HCT116 (cell line): ENCODE data around the gene ZBTB39. TPM values are rescaled to one million over a fixed set of nuclear protein-coding genes. Genes with fewer than 3 reads are reported as not detected.

ENCODE experiments used
- ATAC-seq: fragments of 200-7000 bp; cut with Tn5 transposase; 2 replicates; pipeline ENCODE4 v1.9.1; 2020; ENCODE audit warnings: mild to moderate bottlenecking, moderate library complexity
- BruUV-seq: library from RNA; stranded (reverse); fragments of 400-500 nt; replicated peaks from 2 replicates; lab custom pipeline; 2021; lab: Mats Ljungman, UMichigan
- CTCF ChIA-PET: fragments of 300-600 bp; sonication (Branson Sonifier 250); formaldehyde crosslinking; loops from one replicate; lab custom pipeline; 2021; ENCODE audit warnings: antibody characterized with exemption; lab: Charles Lee
- POLR2A ChIA-PET: fragments of 300-600, 350-600 bp; sonication (Branson Sonifier 250); formaldehyde crosslinking; loops from one replicate; lab custom pipeline; 2021; ENCODE audit warnings: antibody characterized with exemption; lab: Charles Lee
- RAD21 ChIA-PET, 2 experiments: fragments of 300-600 bp; sonication (Branson Sonifier 250); formaldehyde crosslinking; loops; one replicate each; lab custom pipeline; 2023; ENCODE audit warnings: low total read pairs in 2 of 2; ENCODE audit not compliant: uncharacterized antibody in 2 of 2, unreplicated experiment in 2 of 2, low non-redundant PET in 1 of 2; lab: Charles Lee
- DNase-seq: peaks from one replicate; pipeline ENCODE4 v3.0.0-alpha.2; 2010; ENCODE audit warnings: low read depth, low spot score
- H2AFZ ChIP-seq: fragments of 200-600 bp; shearing (Covaris generic), sonication (generic); 2 replicates; pipeline ENCODE4 v1.6.1; 2017; ENCODE audit warnings: low read depth, mixed run types, mixed read lengths, antibody characterized with exemption, low read length; ENCODE audit not compliant: poor library complexity, severe bottlenecking
- H3K27ac ChIP-seq: 2 replicates; pipeline ENCODE4 v1.5.1; 2012; ENCODE audit warnings: low read depth, low read length
- H3K27me3 ChIP-seq: fragments of 200-600 bp; sonication (generic); 2 replicates; pipeline ENCODE4 v1.6.1; 2016; ENCODE audit warnings: mixed run types, low read length, mixed read lengths; ENCODE audit not compliant: insufficient read depth
- H3K36me3 ChIP-seq, 2 experiments: fragments of 200-500 bp in 1 of 2; fragments of 200-600 bp in 1 of 2; sonication (Bioruptor generic) in 1 of 2; sonication (generic) in 1 of 2; 2 replicates each; pipeline versions ENCODE4 v1.5.1 to v1.6.1; 2014 to 2016; ENCODE audit warnings: low read length in 2 of 2, inconsistent platforms in 1 of 2, mixed read lengths in 1 of 2, mixed run types in 1 of 2; ENCODE audit not compliant: insufficient read depth in 2 of 2, control insufficient read depth in 1 of 2
- H3K4me1 ChIP-seq, 2 experiments: fragments of 200-600 bp in 1 of 2; sonication (generic) in 1 of 2; 2 replicates each; pipeline versions ENCODE4 v1.5.1 to v1.6.1; 2012 to 2017; ENCODE audit warnings: low read length in 2 of 2, inconsistent platforms in 1 of 2, mild to moderate bottlenecking in 1 of 2, mixed read lengths in 1 of 2, mixed run types in 1 of 2, moderate library complexity in 1 of 2; ENCODE audit not compliant: insufficient read depth in 2 of 2, control insufficient read depth in 1 of 2
- H3K4me2 ChIP-seq: fragments of 200-600 bp; sonication (generic); 2 replicates; pipeline ENCODE4 v1.6.1; 2017; ENCODE audit warnings: mixed run types, low read length, mixed read lengths
- H3K4me3 ChIP-seq, 2 experiments: fragments of 200-600 bp in 1 of 2; sonication (generic) in 1 of 2; replicated peaks in 1 of 2; 2 replicates each; pipeline ENCODE4 v1.5.1; 2011 to 2016; ENCODE audit warnings: low read length in 2 of 2, control low read depth in 1 of 2, low read depth in 1 of 2, mild to moderate bottlenecking in 1 of 2, mixed read lengths in 1 of 2, mixed run types in 1 of 2
- H3K79me2 ChIP-seq: fragments of 200-600 bp; sonication (generic); 2 replicates; pipeline ENCODE4 v1.6.1; 2017; ENCODE audit warnings: mild to moderate bottlenecking, mixed run types, low read length, moderate library complexity, mixed read lengths; ENCODE audit not compliant: insufficient read depth
- H3K9ac ChIP-seq: fragments of 200-600 bp; sonication (generic); 2 replicates; pipeline ENCODE4 v1.6.1; 2016; ENCODE audit warnings: low read length, mixed read lengths
- H3K9me2 ChIP-seq: fragments of 200-600 bp; sonication (generic), shearing (Covaris generic); 2 replicates; pipeline ENCODE4 v1.6.1; 2017; ENCODE audit warnings: mixed run types, mild to moderate bottlenecking, moderate library complexity; ENCODE audit not compliant: insufficient read depth
- H3K9me3 ChIP-seq, 2 experiments: fragments of 200-500 bp in 1 of 2; fragments of 200-600 bp in 1 of 2; sonication (Bioruptor generic) in 1 of 2; sonication (generic) in 1 of 2; 2 replicates each; pipeline ENCODE4 v1.6.1; 2014 to 2017; ENCODE audit warnings: low read length in 2 of 2, mixed read lengths in 2 of 2, inconsistent platforms in 1 of 2, low read depth in 1 of 2, mild to moderate bottlenecking in 1 of 2, mixed run types in 1 of 2, moderate library complexity in 1 of 2; ENCODE audit not compliant: control insufficient read depth in 1 of 2, insufficient read depth in 1 of 2
- H4K20me1 ChIP-seq: fragments of 200-600 bp; sonication (generic), shearing (Covaris generic); 2 replicates; pipeline ENCODE4 v1.6.1; 2017; ENCODE audit warnings: mixed run types, mild to moderate bottlenecking, moderate library complexity; ENCODE audit not compliant: insufficient read depth
- CBX3 ChIP-seq: IDR thresholded peaks from 2 replicates; pipeline ENCODE4 v1.6.1; 2012; ENCODE audit warnings: low read depth
- EGR1 ChIP-seq: IDR thresholded peaks from 2 replicates; pipeline ENCODE4 v1.6.1; 2012; ENCODE audit warnings: low read depth
- ELF1 ChIP-seq: IDR thresholded peaks from 2 replicates; pipeline ENCODE4 v1.6.1; 2012; ENCODE audit warnings: low read depth, borderline replicate concordance
- EZH2phosphoT487 ChIP-seq: fragments of 200-600 bp; IDR thresholded peaks from 2 replicates; pipeline ENCODE4 v1.6.1; 2018; ENCODE audit warnings: antibody characterized with exemption, borderline replicate concordance
- FOSL1 ChIP-seq: IDR thresholded peaks from 2 replicates; pipeline ENCODE4 v1.6.1; 2012; ENCODE audit warnings: low read depth
- JUND ChIP-seq: IDR thresholded peaks from 2 replicates; pipeline ENCODE4 v1.6.1; 2012
- POLR2A ChIP-seq: IDR thresholded peaks from 2 replicates; pipeline ENCODE4 v1.7.0; 2011; ENCODE audit warnings: borderline replicate concordance; ENCODE audit not compliant: insufficient read depth, insufficient read length; ENCODE audit errors: extremely low read depth
- POLR2AphosphoS5 ChIP-seq: IDR thresholded peaks from 2 replicates; pipeline ENCODE4 v1.6.1; 2011; ENCODE audit warnings: mild to moderate bottlenecking, low read depth, low read length, moderate library complexity
- RAD21 ChIP-seq: IDR thresholded peaks from 2 replicates; pipeline ENCODE4 v1.6.1; 2012; ENCODE audit warnings: low read depth, mild to moderate bottlenecking
- YY1 ChIP-seq: IDR thresholded peaks from 2 replicates; pipeline ENCODE4 v1.6.1; 2011; ENCODE audit warnings: low read length, low read depth, moderate library complexity, mild to moderate bottlenecking; ENCODE audit not compliant: insufficient replicate concordance; ENCODE audit errors: extremely low read depth
- ZFX ChIP-seq: fragments of 450-650 bp; IDR thresholded peaks from 2 replicates; pipeline ENCODE4 v1.6.1; 2017
- intact Hi-C: fragments of 100-400 bp; cut with micrococcal nuclease; formaldehyde crosslinking; loops from 2 replicates; pipeline ENCODE4 v1.10.0; 2022
- total RNA-seq: library from RNA; stranded (reverse); gene quantifications from one replicate; pipeline ENCODE4 v1.2.1, GENCODE V29; 2021; ENCODE audit not compliant: unreplicated experiment
- TF ChIP-seq, protein P1 (sequence below), 3 experiments: fragments of 200-600 bp in 1 of 3; sonication (generic) in 1 of 3; IDR thresholded peaks in 2 of 3; conservative IDR thresholded peaks in 1 of 3; 2 replicates each; pipeline ENCODE4 v1.5.1; 2012 to 2017; ENCODE audit warnings: low read depth in 2 of 3, low read length in 2 of 3, antibody characterized with exemption in 1 of 3, borderline replicate concordance in 1 of 3, control low read depth in 1 of 3, mild to moderate bottlenecking in 1 of 3, mixed read lengths in 1 of 3, mixed run types in 1 of 3, moderate library complexity in 1 of 3; ENCODE audit not compliant: insufficient read depth in 1 of 3
- TF ChIP-seq, protein P2 (sequence below): IDR thresholded peaks from 2 replicates; pipeline ENCODE4 v1.6.1; 2011; ENCODE audit warnings: mild to moderate bottlenecking, low read length, moderate library complexity; ENCODE audit not compliant: insufficient replicate concordance; ENCODE audit errors: extremely low read depth
- TF ChIP-seq, protein P3 (sequence below): IDR thresholded peaks from 2 replicates; pipeline ENCODE4 v1.6.1; 2012

Gene ZBTB39
- total RNA-seq, 1 experiment from 2014 or later = 12.3 TPM

DNA sequence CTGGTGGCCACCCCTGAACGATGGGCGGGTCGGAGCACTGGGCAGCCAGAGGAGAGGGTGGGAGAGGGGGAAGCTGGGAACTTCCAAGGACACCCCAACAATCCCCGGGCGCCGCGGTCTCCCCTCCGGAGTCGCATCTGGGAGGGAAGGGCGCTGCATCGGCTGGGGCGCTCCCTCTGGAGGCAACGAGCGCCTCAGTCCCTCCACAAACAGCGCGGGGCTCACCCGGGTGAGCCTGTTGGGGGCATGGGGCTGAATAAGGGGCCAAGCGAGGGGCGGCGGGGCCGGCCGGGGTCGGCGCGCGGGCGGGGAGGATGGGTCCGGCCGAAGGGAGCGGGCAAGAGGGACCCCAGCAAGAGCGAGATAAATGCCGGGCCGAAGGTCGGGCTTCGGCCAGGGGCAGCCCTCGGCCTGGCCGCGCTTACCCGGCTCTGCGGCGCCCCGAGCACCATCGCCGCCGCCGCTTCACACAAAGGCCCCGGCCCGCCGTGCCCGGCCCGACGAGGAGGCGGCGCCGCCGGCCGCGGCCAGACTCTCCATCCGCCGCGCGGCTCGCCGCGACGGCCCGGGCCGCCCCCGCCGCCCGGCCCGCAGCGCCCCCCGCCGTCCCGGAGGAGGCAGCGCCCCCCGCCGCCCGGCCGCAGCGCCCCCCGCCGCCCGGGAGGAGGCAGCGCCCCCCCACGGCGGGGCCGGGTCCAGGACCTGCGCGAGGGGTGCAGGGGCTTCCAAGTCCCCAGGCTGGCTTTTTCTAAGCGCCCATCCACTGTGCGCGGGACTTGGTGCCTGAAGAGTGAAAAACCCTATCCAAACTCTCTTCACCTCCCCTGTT lies at the start of gene ZBTB39 (continued):
- TF ChIP-seq, protein P1, sequence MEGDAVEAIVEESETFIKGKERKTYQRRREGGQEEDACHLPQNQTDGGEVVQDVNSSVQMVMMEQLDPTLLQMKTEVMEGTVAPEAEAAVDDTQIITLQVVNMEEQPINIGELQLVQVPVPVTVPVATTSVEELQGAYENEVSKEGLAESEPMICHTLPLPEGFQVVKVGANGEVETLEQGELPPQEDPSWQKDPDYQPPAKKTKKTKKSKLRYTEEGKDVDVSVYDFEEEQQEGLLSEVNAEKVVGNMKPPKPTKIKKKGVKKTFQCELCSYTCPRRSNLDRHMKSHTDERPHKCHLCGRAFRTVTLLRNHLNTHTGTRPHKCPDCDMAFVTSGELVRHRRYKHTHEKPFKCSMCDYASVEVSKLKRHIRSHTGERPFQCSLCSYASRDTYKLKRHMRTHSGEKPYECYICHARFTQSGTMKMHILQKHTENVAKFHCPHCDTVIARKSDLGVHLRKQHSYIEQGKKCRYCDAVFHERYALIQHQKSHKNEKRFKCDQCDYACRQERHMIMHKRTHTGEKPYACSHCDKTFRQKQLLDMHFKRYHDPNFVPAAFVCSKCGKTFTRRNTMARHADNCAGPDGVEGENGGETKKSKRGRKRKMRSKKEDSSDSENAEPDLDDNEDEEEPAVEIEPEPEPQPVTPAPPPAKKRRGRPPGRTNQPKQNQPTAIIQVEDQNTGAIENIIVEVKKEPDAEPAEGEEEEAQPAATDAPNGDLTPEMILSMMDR (IDR thresholded peaks at IDR 0.05 in 2 of 3, conservative IDR thresholded peaks at IDR 0.05 in 1 of 3; ENCODE audit: borderline replicate concordance in 1 of 3, insufficient read depth in 1 of 3, low read depth in 2 of 3, low read length in 2 of 3) = peak; percentile 47 to 85 (median 60)
- TF ChIP-seq, protein P2, sequence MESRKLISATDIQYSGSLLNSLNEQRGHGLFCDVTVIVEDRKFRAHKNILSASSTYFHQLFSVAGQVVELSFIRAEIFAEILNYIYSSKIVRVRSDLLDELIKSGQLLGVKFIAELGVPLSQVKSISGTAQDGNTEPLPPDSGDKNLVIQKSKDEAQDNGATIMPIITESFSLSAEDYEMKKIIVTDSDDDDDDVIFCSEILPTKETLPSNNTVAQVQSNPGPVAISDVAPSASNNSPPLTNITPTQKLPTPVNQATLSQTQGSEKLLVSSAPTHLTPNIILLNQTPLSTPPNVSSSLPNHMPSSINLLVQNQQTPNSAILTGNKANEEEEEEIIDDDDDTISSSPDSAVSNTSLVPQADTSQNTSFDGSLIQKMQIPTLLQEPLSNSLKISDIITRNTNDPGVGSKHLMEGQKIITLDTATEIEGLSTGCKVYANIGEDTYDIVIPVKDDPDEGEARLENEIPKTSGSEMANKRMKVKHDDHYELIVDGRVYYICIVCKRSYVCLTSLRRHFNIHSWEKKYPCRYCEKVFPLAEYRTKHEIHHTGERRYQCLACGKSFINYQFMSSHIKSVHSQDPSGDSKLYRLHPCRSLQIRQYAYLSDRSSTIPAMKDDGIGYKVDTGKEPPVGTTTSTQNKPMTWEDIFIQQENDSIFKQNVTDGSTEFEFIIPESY = no peak
- TF ChIP-seq POLR2AphosphoS5 = peak; percentile 82

DNA sequence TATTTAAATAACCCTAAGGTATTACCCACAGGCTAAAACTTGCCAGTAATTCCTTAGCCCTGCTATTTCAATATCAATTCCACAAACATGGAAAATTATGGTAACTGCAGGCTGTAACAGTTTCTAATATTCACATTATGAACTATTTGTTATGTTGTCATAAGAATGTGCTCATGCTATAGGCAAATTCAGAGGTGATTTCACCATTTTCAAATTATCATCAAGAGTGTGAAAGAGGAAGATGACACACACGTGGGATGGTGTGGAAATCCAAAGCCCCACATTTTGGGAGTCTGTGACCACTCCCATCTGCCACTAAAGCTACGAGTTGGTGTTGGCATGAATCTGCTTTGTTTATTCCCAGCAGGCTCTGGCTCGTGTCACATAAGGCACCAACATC lies 49.5 kb upstream of the ZBTB39 start:
- CTCF ChIA-PET = interaction anchor here (1.3 kb wide), 1 partner anchor 14 kb away, joined by 3 read pairs; no protein-coding TSS in a partner anchor
- no peak for TF ChIP-seq JUND
- TF ChIP-seq ELF1 = no peak
- TF ChIP-seq EZH2phosphoT487 = no peak
- no peak for TF ChIP-seq FOSL1
- TF ChIP-seq POLR2A = no peak
- TF ChIP-seq YY1 = no peak
- no peak for TF ChIP-seq ZFX
- TF ChIP-seq RAD21 = no peak
- TF ChIP-seq POLR2AphosphoS5 = no peak
- TF ChIP-seq, protein P1 (IDR thresholded peaks at IDR 0.05 in 2 of 3, conservative IDR thresholded peaks at IDR 0.05 in 1 of 3; ENCODE audit: borderline replicate concordance in 1 of 3, insufficient read depth in 1 of 3, low read depth in 2 of 3, low read length in 2 of 3) = no peak
- TF ChIP-seq, protein P3, sequence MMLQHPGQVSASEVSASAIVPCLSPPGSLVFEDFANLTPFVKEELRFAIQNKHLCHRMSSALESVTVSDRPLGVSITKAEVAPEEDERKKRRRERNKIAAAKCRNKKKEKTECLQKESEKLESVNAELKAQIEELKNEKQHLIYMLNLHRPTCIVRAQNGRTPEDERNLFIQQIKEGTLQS = no peak
- TF ChIP-seq EGR1 = no peak
- TF ChIP-seq CBX3 = no peak

More for the DNA sequence above, 49.5 kb upstream of the ZBTB39 start:
- Histone ChIP-seq H3K9me2 (no peaks in the 10 kb centered on the region), H3K4me2 (no peak overlapping the region), H3K36me3 (peaks cover 18 to 31% of the 10 kb centered on the region in 2 experiments), H3K4me1 (no peaks in the 10 kb centered on the region), H3K4me3 (no peak overlapping the region), H3K27ac (no peak overlapping the region), H3K27me3 (no peaks in the 10 kb centered on the region), H4K20me1 (no peaks in the 10 kb centered on the region), H2AFZ (no peak overlapping the region), H3K79me2 (no peaks in the 10 kb centered on the region), H3K9me3 (no peaks in the 10 kb centered on the region), H3K9ac (no peak overlapping the region)
- no peak for ATAC-seq
- ChIA-PET POLR2A (no interaction called here), RAD21 (no interaction called here)
- intact Hi-C loops = no loop called here
- DNase-seq = no peak
- no TSS peak for BruUV-seq
